GM18498 (cell line): ENCODE data around the gene ME1.
"Not testable (repeated sequence)": the region's sequence is repeated elsewhere in the genome, so short reads cannot be mapped to it uniquely, and the experiment has no call there.

Experiments
- ATAC-seq: cut with Tn5 transposase; IDR thresholded peaks from one replicate; pipeline ENCODE4 v1.9.1; 2021; ENCODE audit warnings: mild to moderate bottlenecking, moderate library complexity; ENCODE audit not compliant: unreplicated experiment

The ME1 gene

DNA sequence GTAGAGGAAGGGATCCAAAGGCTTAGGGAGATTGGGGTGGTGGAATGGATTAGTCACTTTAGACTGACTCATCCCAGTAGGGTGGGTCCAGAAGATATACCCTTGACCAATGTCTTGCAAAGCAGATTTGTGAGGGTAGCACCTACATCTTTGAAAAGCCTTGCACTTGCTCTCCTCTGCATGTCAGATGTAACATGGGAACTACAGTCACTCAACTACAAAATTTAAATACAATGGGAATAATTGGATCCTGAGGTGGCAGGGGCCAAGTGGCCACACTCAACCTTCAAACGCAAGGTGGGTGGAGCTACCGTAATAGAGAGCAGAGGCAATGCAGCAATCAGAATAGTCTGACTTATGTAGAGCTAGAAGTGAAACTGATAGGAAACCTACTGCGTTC, 71.2 kb downstream of the ME1 start:
- ATAC-seq: no peak

GRCh38 chr6:83354747-83355146, 76.1 kb downstream of the ME1 start:
- no peak for ATAC-seq

GRCh38 chr6:83352424-83353061, 78.3 kb downstream of the ME1 start:
- ATAC-seq: no peak

DNA sequence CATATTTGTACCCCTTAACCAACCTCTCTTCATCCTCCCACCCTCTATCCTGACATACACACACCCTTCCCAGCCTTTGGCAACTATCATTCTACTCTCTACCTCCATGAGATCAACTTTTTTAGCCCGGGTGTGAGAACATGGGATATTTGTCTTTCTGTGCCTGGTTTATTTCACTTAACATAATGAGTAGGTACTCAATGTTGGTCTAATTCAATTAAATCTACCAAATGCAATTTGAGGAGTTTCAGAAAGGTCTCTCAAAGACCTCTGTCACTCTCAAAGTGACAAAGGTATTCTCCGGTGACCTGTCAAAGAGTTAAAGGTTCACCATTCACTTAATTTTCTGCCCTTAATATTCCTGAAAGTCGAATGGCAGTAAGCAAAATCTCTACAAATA, 87.7 kb downstream of the ME1 start:
- no peak for ATAC-seq

DNA sequence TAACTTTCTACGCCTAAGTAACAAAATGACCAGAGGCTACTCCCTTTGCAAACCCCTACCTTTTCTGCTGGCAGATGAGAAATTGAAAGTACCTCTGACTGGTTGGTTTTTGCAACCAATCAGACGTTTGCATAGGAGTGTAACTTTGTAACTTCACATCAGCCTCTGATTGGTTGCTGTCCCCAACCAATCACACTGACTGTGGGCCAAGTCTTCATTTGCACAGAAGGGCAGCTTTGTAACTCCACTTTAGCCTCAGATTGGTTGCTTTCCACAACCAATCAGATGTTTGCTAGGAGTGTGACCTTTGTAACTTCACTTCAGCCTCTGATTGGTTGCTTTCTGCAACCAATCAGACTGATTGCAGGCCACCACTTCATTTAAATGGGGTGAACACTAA, 89.1 kb downstream of the ME1 start:
- no peak for ATAC-seq

DNA sequence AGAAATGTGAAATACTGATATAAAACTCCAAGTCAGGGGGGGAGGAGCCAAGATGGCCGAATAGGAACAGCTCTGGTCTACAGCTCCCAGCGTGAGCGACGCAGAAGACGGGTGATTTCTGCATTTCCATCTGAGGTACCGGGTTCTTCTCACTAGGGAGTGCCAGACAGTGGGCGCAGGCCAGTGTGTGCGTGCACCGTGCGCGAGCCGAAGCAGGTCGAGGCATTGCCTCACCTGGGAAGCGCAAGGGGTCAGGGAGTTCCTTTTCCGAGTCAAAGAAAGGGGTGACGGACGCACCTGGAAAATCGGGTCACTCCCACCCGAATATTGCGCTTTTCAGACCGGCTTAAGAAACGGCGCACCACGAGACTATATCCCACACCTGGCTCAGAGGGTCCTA, 96.9 kb downstream of the ME1 start:
- ATAC-seq: not testable (repeated sequence)

GRCh38 chr6:83333500-83333899, 97.4 kb downstream of the ME1 start:
- no peak for ATAC-seq

DNA sequence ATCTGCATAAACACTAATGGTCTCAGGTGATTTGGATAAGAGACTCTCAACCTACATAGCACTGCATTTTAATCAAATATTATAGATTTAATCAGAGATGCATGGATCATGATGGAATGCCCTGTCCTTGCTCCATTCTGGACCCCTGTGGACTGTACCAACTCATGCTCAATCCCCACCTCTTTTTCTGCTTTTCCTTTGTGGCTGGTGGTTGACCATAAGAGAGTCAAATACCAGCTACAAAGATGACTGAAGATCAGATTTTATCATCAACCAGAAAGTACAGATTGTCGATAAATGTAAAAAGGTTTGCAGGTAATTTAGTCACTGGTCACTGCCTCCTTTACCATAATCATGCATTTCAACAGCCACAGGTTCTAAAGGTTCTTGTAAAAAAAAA, 116.2 kb downstream of the ME1 start:
- ATAC-seq: no peak

- ATAC-seq: no peak
Measured at GRCh38 chr6:83313882-83314281, 117.0 kb downstream of the ME1 start.

DNA sequence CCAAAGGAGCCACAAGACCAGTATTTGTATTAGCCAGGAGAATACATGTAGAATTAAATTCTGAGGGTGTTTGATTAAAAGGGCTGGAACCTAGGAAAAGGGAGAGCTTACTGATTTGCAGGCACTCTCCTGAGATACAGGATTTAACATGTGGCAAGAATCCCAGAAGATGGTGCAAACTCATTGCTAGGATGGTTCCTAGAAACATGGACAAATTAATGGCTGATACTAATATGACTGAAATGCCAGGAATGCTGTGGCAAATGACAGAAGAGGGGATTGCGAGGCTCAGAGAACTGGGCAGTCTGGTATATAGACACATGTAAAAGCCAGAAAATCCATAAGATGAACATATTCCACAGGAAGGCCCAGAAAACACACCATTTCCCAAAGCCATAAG, 119.6 kb downstream of the ME1 start:
- ATAC-seq: no peak

DNA sequence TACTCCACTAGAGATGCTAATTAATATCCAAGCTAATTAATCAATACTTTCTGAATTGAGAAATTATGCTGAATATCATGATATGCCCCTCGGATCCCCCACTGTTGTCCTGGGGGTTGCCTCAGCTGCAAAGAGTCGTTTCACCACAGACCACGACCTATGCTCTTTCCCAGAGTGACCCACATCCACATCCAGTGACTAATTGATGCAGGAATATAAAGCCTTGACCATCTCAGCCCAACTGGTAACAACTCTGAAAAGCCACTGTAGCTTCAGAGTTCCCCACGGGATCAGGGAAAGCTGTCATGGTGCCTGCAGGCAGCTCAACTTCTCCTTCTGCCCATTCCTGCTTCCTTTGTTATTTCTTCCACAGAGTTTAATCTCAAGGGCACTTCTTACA, 120.8 kb downstream of the ME1 start:
- ATAC-seq: no peak

GRCh38 chr6:83309344-83309743, 121.5 kb downstream of the ME1 start:
- ATAC-seq: no peak

DNA sequence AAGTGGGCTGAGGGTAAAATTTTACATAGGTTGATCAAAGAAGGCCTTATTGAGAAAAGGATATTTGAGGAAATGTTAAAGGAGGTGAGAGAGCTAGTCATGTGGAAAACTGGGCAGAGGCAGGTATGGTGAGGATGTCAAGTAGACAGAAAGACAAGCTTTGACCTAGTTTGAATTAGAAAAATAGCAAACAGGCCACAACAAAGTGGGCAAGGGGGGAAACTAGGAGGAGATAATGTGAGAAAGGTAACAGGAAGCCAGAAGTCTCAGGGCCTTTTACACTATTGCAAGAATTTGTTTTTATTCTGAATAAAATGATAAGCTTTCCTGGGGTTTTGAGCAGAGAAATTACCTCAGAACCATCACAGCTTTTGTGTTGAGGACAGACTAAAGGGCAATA, 122.0 kb downstream of the ME1 start:
- no peak for ATAC-seq

- no peak for ATAC-seq
Measured at GRCh38 chr6:83307849-83308248, 123.0 kb downstream of the ME1 start.

GRCh38 chr6:83303426-83303825, 127.4 kb downstream of the ME1 start:
- no peak for ATAC-seq

GRCh38 chr6:83294676-83295075, 136.2 kb downstream of the ME1 start:
- ATAC-seq: no peak

DNA sequence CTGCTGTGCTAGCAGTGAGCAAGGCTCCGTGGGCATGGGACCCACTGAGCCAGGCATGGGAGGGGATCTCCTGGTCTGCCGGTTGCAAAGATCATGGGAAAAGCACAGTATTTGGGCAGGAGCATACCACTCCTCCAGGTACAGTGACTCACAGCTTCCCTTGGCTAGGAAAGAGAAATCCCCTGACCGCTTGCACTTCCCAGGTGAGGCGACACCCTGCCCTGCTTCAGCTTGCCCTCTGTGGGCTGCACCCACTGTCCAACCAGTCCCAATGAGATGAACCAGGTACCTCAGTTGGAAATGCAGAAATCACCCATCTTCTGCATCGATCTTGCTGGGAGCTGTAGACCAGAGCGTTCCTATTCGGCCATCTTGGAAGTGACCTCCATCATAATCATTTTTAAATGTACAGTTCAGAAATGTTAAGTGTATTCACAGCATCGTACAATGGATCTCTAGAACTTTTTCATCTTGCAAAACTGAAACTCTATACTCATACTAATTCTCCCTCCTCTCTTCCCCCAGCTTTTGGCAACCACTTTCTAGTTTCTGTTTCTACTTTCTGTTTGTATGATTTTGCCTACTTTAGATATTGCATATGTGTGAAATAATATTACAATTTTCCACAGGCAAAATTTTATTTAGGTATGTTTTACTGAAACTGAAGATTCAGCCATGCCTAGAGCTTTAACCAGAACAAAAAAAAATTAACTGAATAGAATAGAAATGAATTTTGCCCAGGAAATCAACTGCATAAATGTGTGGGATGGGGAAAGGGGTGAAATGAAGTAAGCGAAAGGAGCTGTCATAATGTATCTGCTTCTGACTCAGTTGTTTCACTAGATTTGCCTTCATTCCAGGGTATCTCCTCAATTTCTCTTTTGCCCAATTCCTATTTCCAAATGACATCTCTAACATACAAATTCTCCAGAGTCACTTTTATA, 137.7 kb downstream of the ME1 start:
- ATAC-seq: peak; percentile 94

DNA sequence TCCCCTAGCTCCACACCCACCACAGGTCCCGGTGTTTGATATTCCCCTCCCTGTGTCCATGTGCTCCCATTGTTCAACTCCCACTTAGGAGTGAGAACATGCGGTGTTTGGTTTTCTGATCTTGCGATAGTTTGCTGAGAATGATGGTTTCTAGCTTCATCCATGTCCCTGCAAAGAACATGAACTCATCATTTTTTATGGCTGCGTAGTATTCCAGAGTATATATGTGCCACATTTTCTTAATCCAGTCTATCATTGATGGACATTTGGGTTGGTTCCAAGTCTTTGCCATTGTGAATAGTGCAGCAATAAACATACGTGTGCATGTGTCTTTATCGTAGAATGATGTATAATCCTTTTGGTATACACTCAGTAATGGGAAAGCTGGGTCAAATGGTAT, 143.6 kb downstream of the ME1 start:
- ATAC-seq: not testable (repeated sequence)

DNA sequence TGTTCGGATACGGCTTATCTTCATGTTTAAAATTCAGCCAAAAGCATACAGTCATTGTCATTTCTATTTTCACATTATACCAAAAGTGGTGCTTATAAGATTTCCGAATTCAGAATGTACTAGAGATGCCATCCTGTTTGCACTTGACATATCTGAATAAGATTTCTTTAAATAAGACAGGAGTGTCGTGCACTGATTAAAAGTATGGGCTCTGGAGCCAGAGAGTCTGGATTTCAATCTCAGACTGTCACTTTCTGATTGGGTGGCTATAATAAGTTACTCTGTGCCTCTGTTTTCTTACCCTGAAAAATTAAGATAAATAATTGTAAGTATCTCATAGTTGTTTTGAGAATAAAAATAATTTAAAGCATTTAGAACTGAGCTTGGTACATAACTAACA, 144.9 kb downstream of the ME1 start:
- no peak for ATAC-seq

DNA sequence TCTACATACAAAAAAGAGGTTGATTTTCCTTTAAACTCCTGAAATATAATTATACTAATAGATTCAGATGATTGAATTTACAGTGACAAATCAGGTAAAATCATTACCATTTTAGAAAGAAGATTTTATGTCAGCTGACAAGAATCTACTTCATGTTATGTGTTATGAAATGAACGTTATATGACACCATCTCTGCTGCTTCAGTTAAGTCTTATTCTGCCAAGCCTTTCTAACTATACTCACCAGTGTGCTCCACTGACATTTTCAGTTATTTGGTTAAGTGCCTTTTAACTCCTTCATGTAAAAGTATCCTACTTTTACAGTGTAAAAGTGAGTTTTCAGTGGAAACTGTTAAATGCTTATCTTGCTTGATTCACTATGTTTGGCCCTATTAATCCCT, 157.3 kb downstream of the ME1 start:
- no peak for ATAC-seq

DNA sequence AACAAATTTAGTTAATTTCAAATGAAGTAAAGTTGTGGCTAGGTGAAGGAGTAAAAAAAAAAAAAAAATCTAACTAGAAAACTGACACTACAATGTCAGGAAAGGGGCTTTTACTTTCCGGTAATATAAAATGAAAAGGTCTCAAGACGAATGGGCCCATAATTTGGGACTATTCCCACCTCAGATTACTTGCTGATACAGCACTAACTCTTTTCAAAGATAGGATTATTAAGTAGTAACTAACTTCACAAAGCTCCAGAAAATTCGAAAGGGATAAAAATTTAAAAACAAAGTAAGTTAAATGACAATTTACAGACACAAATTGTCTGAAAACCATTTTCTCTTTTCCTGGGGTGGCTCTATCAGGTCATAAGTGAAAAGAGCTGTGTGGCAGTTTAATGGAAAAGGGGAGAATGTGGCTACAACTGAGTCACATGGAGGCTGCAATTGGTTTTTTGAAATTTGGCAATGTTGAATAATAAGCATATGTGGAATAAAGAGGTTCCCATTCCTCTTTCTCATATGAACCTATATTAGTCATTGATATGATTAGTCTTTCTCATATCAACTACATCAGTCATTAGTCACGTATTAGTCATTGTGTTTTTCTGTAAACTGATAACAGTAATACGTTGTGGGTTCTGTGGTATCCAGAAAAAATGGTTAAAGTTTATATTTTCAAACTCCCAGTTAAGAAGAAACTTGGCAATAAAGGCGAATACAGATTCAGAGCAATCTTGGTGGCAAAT, 159.7 kb downstream of the ME1 start:
- ATAC-seq: no peak

- no peak for ATAC-seq
Measured at GRCh38 chr6:83265384-83265783, 165.5 kb downstream of the ME1 start.
